BJ (cell line): ENCODE data around the gene PPP4R3B. TPM values are rescaled to one million over a fixed set of nuclear protein-coding genes. Genes with fewer than 3 reads are reported as not detected.
"Not testable (repeated sequence)": the region's sequence is repeated elsewhere in the genome, so short reads cannot be mapped to it uniquely, and the experiment has no call there.

Source experiments
- CTCF ChIA-PET: fragments of 350-600 bp; formaldehyde crosslinking; extraction: SDS; loops from one replicate; lab custom pipeline; 2021; ENCODE audit warnings: antibody characterized with exemption, inconsistent platforms; lab: Yijun Ruan, JAX
- POLR2A ChIA-PET: fragments of 300-600 bp; sonication (Branson Sonifier 250); formaldehyde crosslinking; extraction: SDS; loops from one replicate; lab custom pipeline; 2021; ENCODE audit warnings: antibody characterized with exemption; lab: Charles Lee
- DNase-seq: peaks from one replicate; pipeline ENCODE4 v3.0.0-alpha.2; 2011; ENCODE audit warnings: low read depth
- H3K27me3 ChIP-seq: 2 replicates; pipeline ENCODE4 v1.6.0; 2011; ENCODE audit warnings: low read length; ENCODE audit not compliant: control insufficient read depth, insufficient read depth
- H3K36me3 ChIP-seq: 2 replicates; pipeline ENCODE4 v1.5.1; 2011; ENCODE audit warnings: low read length; ENCODE audit not compliant: control insufficient read depth, insufficient read depth
- H3K4me3 ChIP-seq: 2 replicates; pipeline ENCODE4 v1.5.1; 2011; ENCODE audit warnings: low read depth, mild to moderate bottlenecking, control low read depth, low read length
- polyA plus RNA-seq: library from polyadenylated mRNA; depleted of rRNA; stranded (reverse); fragments of >200 nt; gene quantifications from 2 replicates; pipeline ENCODE4 v1.2.3, GENCODE V29; 2011
- TF ChIP-seq, protein P1 (sequence below): IDR thresholded peaks from 2 replicates; pipeline ENCODE4 v1.5.1; 2011; ENCODE audit warnings: low read depth, mild to moderate bottlenecking, control low read depth, inconsistent platforms, low read length, moderate library complexity; ENCODE audit not compliant: insufficient read depth

Gene PPP4R3B
- polyA plus RNA-seq, 1 experiment: 9.8 TPM

DNA sequence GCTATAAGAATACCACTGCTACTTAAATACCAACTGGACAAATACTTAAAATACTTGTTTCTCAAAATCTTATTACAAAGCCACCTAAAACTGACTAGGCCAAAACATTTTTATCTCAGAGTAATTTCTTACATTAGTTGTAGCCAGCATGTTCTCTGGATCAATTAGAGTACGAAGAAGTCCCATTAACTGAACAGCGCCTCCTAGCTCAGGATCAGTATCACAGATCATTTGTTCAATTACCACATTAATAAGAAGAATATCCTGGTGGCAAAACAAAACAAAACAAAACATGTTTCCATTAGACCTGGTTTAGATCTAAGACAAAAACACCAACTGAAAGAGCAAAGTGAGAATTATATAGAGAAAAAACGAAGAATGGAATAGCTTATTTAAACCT is 36.0 kb downstream of the PPP4R3B start:
- Histone ChIP-seq H3K4me3 (no peak overlapping the region), H3K36me3 (0 out of 2 replicates have a peak, but pooled peaks cover 1% of the 10 kb centered on the region), H3K27me3 (no peaks in the 10 kb centered on the region)
- DNase-seq: no peak
- TF ChIP-seq, protein P1, sequence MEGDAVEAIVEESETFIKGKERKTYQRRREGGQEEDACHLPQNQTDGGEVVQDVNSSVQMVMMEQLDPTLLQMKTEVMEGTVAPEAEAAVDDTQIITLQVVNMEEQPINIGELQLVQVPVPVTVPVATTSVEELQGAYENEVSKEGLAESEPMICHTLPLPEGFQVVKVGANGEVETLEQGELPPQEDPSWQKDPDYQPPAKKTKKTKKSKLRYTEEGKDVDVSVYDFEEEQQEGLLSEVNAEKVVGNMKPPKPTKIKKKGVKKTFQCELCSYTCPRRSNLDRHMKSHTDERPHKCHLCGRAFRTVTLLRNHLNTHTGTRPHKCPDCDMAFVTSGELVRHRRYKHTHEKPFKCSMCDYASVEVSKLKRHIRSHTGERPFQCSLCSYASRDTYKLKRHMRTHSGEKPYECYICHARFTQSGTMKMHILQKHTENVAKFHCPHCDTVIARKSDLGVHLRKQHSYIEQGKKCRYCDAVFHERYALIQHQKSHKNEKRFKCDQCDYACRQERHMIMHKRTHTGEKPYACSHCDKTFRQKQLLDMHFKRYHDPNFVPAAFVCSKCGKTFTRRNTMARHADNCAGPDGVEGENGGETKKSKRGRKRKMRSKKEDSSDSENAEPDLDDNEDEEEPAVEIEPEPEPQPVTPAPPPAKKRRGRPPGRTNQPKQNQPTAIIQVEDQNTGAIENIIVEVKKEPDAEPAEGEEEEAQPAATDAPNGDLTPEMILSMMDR: no peak
- ChIA-PET POLR2A (no interaction called here), CTCF (no interaction called here)

DNA sequence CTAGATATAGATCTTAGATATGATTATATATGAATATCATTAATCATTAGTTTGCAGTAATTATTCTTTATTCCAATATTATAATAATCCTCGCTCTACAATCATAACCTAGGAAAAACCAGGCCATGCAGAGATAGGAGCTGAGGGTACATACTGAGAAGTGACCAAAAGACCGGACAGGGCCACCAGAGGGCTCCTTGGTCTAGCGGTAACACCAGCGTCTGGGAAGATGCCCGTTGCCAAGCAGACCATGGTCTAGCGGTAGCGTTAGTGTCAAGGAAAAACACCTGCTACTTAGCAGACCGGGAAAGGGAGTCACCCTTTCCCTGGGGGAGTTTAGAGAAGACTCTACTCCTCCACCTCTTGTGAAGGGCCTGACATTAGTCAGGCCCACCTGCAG is 48.4 kb downstream of the PPP4R3B start:
- DNase-seq, H3K4me3 ChIP-seq, H3K36me3 ChIP-seq, H3K27me3 ChIP-seq, POLR2A ChIA-PET: not testable (repeated sequence)
- CTCF ChIA-PET: interaction anchor here (0.6 to 0.7 kb wide), 2 partner anchors 15 to 53 kb away, joined by 3 read pairs; no protein-coding TSS in a partner anchor

DNA sequence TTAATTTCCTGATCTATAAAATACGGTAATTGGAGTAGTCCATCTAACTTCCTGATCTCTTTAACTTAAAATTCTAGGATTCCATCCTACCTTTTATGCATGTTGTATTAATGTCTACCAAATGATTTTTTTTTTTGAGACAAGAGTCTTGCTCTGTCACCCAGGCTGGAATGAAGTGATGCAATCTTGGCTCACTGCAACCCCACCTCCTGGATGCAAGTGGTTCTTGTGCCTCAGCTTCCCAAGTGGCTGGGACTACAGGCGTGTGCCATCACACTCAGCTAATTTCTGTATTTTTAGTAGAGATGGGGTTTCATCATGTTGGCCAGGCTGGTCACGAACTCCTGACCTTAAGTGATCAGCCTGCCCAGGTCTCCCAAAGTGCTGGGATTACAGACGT is 50.1 kb downstream of the PPP4R3B start:
- Histone ChIP-seq H3K36me3 (peaks cover 6% of the 10 kb centered on the region), H3K4me3 (no peak overlapping the region), H3K27me3 (no peaks in the 10 kb centered on the region)
- no peak for DNase-seq
- CTCF ChIA-PET: no interaction called here
- TF ChIP-seq, protein P1: no peak
- POLR2A ChIA-PET: no interaction called here

DNA sequence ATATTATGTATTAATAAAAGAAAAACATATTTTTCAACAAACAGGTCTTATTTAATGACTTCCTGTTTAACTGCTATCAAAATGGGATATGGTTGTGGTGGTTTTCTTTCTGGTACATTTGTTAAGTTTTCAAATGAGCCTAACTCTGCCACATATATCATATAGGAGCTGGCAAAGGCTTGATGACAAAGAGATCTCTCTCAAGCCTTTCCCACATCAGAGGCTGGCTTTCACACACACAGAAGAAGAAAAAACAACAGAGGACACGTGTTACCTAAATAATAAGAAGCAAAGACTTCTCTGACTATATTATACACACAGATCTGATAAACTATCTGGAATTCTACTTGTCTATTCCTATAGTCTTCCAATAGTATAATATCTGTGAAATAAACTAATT is 51.8 kb downstream of the PPP4R3B start:
- CTCF ChIA-PET: no interaction called here
- TF ChIP-seq, protein P1: no peak

DNA sequence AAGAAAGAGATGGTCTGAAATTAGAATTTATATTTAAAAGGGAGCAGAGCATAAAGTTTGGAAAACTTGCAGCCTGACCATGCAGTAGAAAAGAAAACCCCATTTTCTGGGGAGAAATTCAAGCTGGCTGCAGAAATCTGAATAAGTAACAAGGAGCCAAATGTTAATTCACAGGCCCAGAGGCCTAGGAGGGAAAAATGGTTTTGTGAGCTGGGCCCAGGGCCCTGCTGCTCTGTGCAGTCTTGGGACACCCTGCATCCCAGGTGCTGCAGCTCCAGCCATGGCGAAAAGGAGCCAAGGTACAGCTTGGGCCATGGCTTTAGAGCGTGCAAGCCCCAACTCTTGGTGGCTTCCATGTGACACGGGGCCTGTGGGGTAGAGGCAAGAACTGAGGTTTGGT is 56.6 kb downstream of the PPP4R3B start:
- DNase-seq: no peak
- ChIA-PET CTCF (interaction anchor here (1.0 kb wide), 1 partner anchor 23 kb away, joined by 3 read pairs; no protein-coding TSS in a partner anchor), POLR2A (no interaction called here)
- TF ChIP-seq, protein P1: no peak
- no peaks in the 10 kb centered on the region for H3K27me3 ChIP-seq
- H3K4me3 ChIP-seq: no peak overlapping the region
- peaks cover 4% of the 10 kb centered on the region; the same call in 1 of the 2 replicates for H3K36me3 ChIP-seq

More for the DNA sequence above, 51.8 kb downstream of the PPP4R3B start:
- DNase-seq: no peak
- Histone ChIP-seq H3K27me3 (no peaks in the 10 kb centered on the region), H3K4me3 (no peak overlapping the region), H3K36me3 (peaks cover 6% of the 10 kb centered on the region)
- POLR2A ChIA-PET: no interaction called here

DNA sequence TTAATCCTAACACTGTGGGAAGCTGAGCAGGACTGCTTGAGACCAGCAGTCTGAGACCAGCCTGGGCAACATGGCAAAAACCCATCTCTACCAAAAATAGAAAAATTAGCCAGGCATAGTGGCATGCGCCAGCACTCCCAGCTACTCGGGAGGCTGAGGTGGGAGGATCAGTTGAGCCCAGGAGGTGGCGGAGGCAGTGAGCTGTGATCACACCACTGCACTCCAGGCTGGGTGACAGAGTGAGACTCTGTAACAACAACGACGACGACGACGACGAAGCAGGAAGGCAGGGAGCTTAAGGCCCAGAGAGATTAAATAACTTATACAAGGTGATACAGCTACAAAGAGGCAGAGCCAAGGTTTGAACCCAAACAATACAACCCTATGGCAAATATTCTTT is 60.6 kb downstream of the PPP4R3B start:
- Histone ChIP-seq H3K36me3 (peaks cover 4% of the 10 kb centered on the region; the same call in 1 of the 2 replicates), H3K4me3 (no peak overlapping the region), H3K27me3 (no peaks in the 10 kb centered on the region)
- no peak for DNase-seq
- POLR2A ChIA-PET: no interaction called here
- TF ChIP-seq, protein P1: no peak
- CTCF ChIA-PET: interaction anchor here (0.8 kb wide), 1 partner anchor 326 kb away, joined by 4 read pairs; no protein-coding TSS in a partner anchor
